IMR-90 (cell line): ENCODE measurements around the gene L1CAM. TPM values are rescaled to one million over a fixed set of nuclear protein-coding genes. Genes with fewer than 3 reads are reported as not detected.

Experiments
- ATAC-seq: fragments of 200-7000 bp; cut with Tn5 transposase; 2 replicates; pipeline ENCODE4 v1.9.1; 2020; ENCODE audit warnings: low read depth, mild to moderate bottlenecking, moderate library complexity
- BruUV-seq: library from RNA; stranded (reverse); fragments of 400-500 nt; replicated peaks from 2 replicates; lab custom pipeline; 2021; lab: Mats Ljungman, UMichigan
- CTCF ChIA-PET: fragments of 300-600 bp; formaldehyde crosslinking; extraction: SDS; loops from one replicate; lab custom pipeline; 2021; ENCODE audit warnings: antibody characterized with exemption; lab: Yijun Ruan, JAX
- POLR2A ChIA-PET: fragments of 300-600 bp; sonication (Branson Sonifier 250); formaldehyde crosslinking; loops from one replicate; lab custom pipeline; 2022; ENCODE audit warnings: antibody characterized with exemption; ENCODE audit not compliant: unreplicated experiment; lab: Charles Lee
- DNase-seq: peaks from one replicate; pipeline ENCODE4 v3.0.0; 2013
- H2AFZ ChIP-seq: replicated peaks from 2 replicates; pipeline ENCODE3; 2013; ENCODE audit warnings: low read length, mild to moderate bottlenecking; ENCODE audit not compliant: poor library complexity
- H2AK5ac ChIP-seq: 2 replicates; pipeline ENCODE4 v1.6.1; 2013; ENCODE audit warnings: low read depth, low read length, inconsistent platforms
- H2AK9ac ChIP-seq: replicated peaks from 2 replicates; pipeline ENCODE3; 2013; ENCODE audit warnings: mild to moderate bottlenecking, low read depth, low read length, moderate library complexity; ENCODE audit not compliant: poor library complexity
- H2BK120ac ChIP-seq: 2 replicates; pipeline ENCODE4 v1.6.1; 2013; ENCODE audit warnings: low read depth, low read length, inconsistent platforms
- H2BK15ac ChIP-seq: 3 replicates; pipeline ENCODE4 v1.6.1; 2013; ENCODE audit warnings: low read depth, low read length, inconsistent platforms
- H2BK20ac ChIP-seq: 2 replicates; pipeline ENCODE4 v1.6.1; 2013; ENCODE audit warnings: low read depth, mild to moderate bottlenecking, inconsistent platforms, low read length, moderate library complexity
- H2BK5ac ChIP-seq: 2 replicates; pipeline ENCODE4 v1.6.1; 2013; ENCODE audit warnings: mild to moderate bottlenecking, low read depth, low read length, inconsistent platforms; ENCODE audit not compliant: poor library complexity, severe bottlenecking
- H3K14ac ChIP-seq: replicated peaks from 2 replicates; pipeline ENCODE4 v1.6.1; 2013; ENCODE audit warnings: low read depth, low read length, inconsistent platforms
- H3K18ac ChIP-seq: 2 replicates; pipeline ENCODE4 v1.6.1; 2013; ENCODE audit warnings: low read depth, low read length, control low read depth
- H3K23ac ChIP-seq: 2 replicates; pipeline ENCODE4 v1.6.1; 2013; ENCODE audit warnings: low read depth, low read length, inconsistent platforms
- H3K27ac ChIP-seq: 2 replicates; pipeline ENCODE4 v1.5.1; 2013; ENCODE audit warnings: mild to moderate bottlenecking, control low read depth, low read length; ENCODE audit not compliant: insufficient read depth
- H3K27me3 ChIP-seq: 2 replicates; pipeline ENCODE4 v1.6.1; 2013; ENCODE audit warnings: low read length; ENCODE audit not compliant: control insufficient read depth, insufficient read depth
- H3K36me3 ChIP-seq: 2 replicates; pipeline ENCODE4 v1.6.1; 2013; ENCODE audit warnings: low read length, mixed read lengths; ENCODE audit not compliant: control insufficient read depth, insufficient read depth
- H3K4ac ChIP-seq: 2 replicates; pipeline ENCODE4 v1.6.1; 2013; ENCODE audit warnings: low read depth, low read length, inconsistent platforms
- H3K4me1 ChIP-seq: 2 replicates; pipeline ENCODE4 v1.6.1; 2013; ENCODE audit warnings: low read length, mixed read lengths; ENCODE audit not compliant: control insufficient read depth, insufficient read depth
- H3K4me2 ChIP-seq: 2 replicates; pipeline ENCODE4 v1.6.1; 2013; ENCODE audit warnings: low read depth, mild to moderate bottlenecking, control low read depth, low read length, moderate library complexity
- H3K4me3 ChIP-seq: 2 replicates; pipeline ENCODE4 v1.5.1; 2013; ENCODE audit warnings: low read depth, mild to moderate bottlenecking, control low read depth, low read length, moderate library complexity; ENCODE audit not compliant: insufficient read depth
- H3K56ac ChIP-seq: 2 replicates; pipeline ENCODE4 v1.6.1; 2013; ENCODE audit warnings: low read length, inconsistent platforms; ENCODE audit not compliant: insufficient read depth; ENCODE audit errors: extremely low read depth
- H3K79me1 ChIP-seq, 2 experiments: 2 replicates each; pipeline ENCODE4 v1.6.1; 2013; ENCODE audit warnings: low read length in 2 of 2, inconsistent platforms in 1 of 2, low read depth in 1 of 2
- H3K9ac ChIP-seq: 2 replicates; pipeline ENCODE4 v1.6.1; 2013; ENCODE audit warnings: low read depth, low read length, control low read depth
- H3K9me1 ChIP-seq: 2 replicates; pipeline ENCODE4 v1.6.1; 2013; ENCODE audit warnings: low read length, inconsistent platforms; ENCODE audit not compliant: insufficient read depth
- H3K9me3 ChIP-seq: 2 replicates; pipeline ENCODE4 v1.6.1; 2013; ENCODE audit warnings: low read length; ENCODE audit not compliant: control insufficient read depth, insufficient read depth
- H4K20me1 ChIP-seq: 2 replicates; pipeline ENCODE4 v1.6.1; 2013; ENCODE audit warnings: low read length, inconsistent platforms; ENCODE audit not compliant: insufficient read depth
- H4K5ac ChIP-seq: 2 replicates; pipeline ENCODE4 v1.6.1; 2013; ENCODE audit warnings: mild to moderate bottlenecking, low read depth, low read length, control low read depth
- H4K8ac ChIP-seq, 2 experiments: 2 replicates each; pipeline ENCODE4 v1.6.1; 2013; ENCODE audit warnings: low read depth in 2 of 2, low read length in 2 of 2, control low read depth in 1 of 2, inconsistent platforms in 1 of 2
- H4K91ac ChIP-seq: 2 replicates; pipeline ENCODE4 v1.6.1; 2013; ENCODE audit warnings: low read depth, low read length, inconsistent platforms; ENCODE audit not compliant: insufficient read depth
- RAD21 ChIP-seq: IDR thresholded peaks from 2 replicates; pipeline ENCODE4 v1.6.1; 2012; ENCODE audit warnings: low read length, improper control_type of control experiment
- RCOR1 ChIP-seq: IDR thresholded peaks from 2 replicates; pipeline ENCODE4 v1.6.1; 2012; ENCODE audit warnings: mild to moderate bottlenecking, low read length, improper control_type of control experiment; ENCODE audit not compliant: insufficient replicate concordance
- WGBS, 2 experiments: methylation state at CpG; one replicate each; pipeline versions ENCODE4 v1.1.5 to v1.1.7; 2013; ENCODE audit warnings: missing lambda C conversion rate in 2 of 2; ENCODE audit not compliant: insufficient read length in 1 of 2; ENCODE audit errors: extremely low coverage in 2 of 2; 5-methylcytosine and 5-hydroxymethylcytosine counted together
- dilution Hi-C: fragments of 300-500 bp; cut with HindIII; formaldehyde crosslinking; loops from one replicate; pipeline ENCODE4 v1.14.3; 2018; ENCODE audit warnings: low sequenced_read_pairs; ENCODE audit not compliant: unreplicated experiment
- in situ Hi-C: fragments of 300-500 bp; cut with MboI; formaldehyde crosslinking; loops from 3 replicates; pipeline ENCODE4 v1.14.3; 2019; ENCODE audit warnings: low sequenced_read_pairs, inconsistent platforms, mixed read lengths
- intact Hi-C: fragments of 100-400 bp; cut with micrococcal nuclease; formaldehyde crosslinking; loops from 2 replicates; pipeline ENCODE4 v1.10.0; 2022
- polyA plus RNA-seq, 3 experiments: library from polyadenylated mRNA; depleted of rRNA; stranded (reverse); fragments of >200 nt; gene quantifications; 2 replicates each; pipeline ENCODE4 v1.2.3, GENCODE V29; 2012; ENCODE audit warnings: low replicate concordance in 1 of 3
- total RNA-seq: library from RNA; depleted of rRNA; stranded (reverse); fragments of >200 nt; gene quantifications from 2 replicates; pipeline ENCODE4 v1.2.3, GENCODE V29; 2012

Gene L1CAM
- total and polyA plus RNA-seq, 2 of the 4 experiments (the other 2 are of a cell fraction) = 0.36 to 1.9 TPM

GRCh38 chrX:153926552-153926857 lies 40.5 kb upstream of the L1CAM start:
- CTCF ChIA-PET = no interaction called here
- no TSS peak for BruUV-seq
- TF ChIP-seq RAD21 (no peak), RCOR1 (no peak)
- H3K23ac ChIP-seq = no peak overlapping the region; the same call in 1 of the 2 replicates
- H3K56ac ChIP-seq = no peak overlapping the region
- H3K4me1 ChIP-seq = peaks cover 2% of the 10 kb centered on the region
- no peak overlapping the region for H3K27ac ChIP-seq
- H3K36me3 ChIP-seq = peaks cover 16% of the 10 kb centered on the region
- H3K9ac ChIP-seq = no peak overlapping the region
- H2AFZ ChIP-seq = peak overlapping the region; percentile 61
- no peak overlapping the region for H3K4me2 ChIP-seq
- peak overlapping the region; percentile 21; the same call in 1 of the 2 replicates for H4K91ac ChIP-seq
- H3K4ac ChIP-seq = no peak overlapping the region
- H3K14ac ChIP-seq = no peak overlapping the region
- H3K27me3 ChIP-seq = no peaks in the 10 kb centered on the region; the same call in 1 of the 2 replicates
- H3K18ac ChIP-seq = no peak overlapping the region
- DNase-seq = no peak
- no peak overlapping the region for H4K5ac ChIP-seq
- no peaks in the 10 kb centered on the region; the same call in 1 of the 2 replicates for H3K9me1 ChIP-seq
- no peak overlapping the region for H2BK120ac ChIP-seq
- H4K20me1 ChIP-seq = peaks cover 2% of the 10 kb centered on the region
- H3K9me3 ChIP-seq = no peaks in the 10 kb centered on the region
- H3K4me3 ChIP-seq = no peak overlapping the region
- H2BK20ac ChIP-seq = no peak overlapping the region
- H3K79me1 ChIP-seq = peaks cover 0 to 7% of the 10 kb centered on the region in 2 experiments; a peak in 2 of 4 replicates
- WGBS, 2 experiments = no CpG with 5 or more reads among the region's 4 CpGs
- intact Hi-C loops = loop anchor here (5.0 kb wide), 1 partner anchor 134 kb away; the partner anchor contains the start of genes IDH3G and SSR4
- no peak overlapping the region for H2BK5ac ChIP-seq
- in situ Hi-C loops = no loop called here
- peak overlapping the region; percentile 97 for H2AK9ac ChIP-seq
- POLR2A ChIA-PET = no interaction called here
- no peak for ATAC-seq
- no peak overlapping the region; a peak in 1 of 4 replicates for H4K8ac ChIP-seq
- no peak overlapping the region for H2BK15ac ChIP-seq
- H2AK5ac ChIP-seq = no peak overlapping the region
- dilution Hi-C loops = no loop called here
